Measurements from ENCODE around the gene TMC1.
"Not testable (repeated sequence)": the region's sequence is repeated elsewhere in the genome, so short reads cannot be mapped to it uniquely, and the experiment has no call there.

The TMC1 gene

GRCh38 chr9:72526901-72527800 is 5.7 kb downstream of the TMC1 start:
- DNase-seq: no peak

- no peak for DNase-seq
Observed at GRCh38 chr9:72527801-72528195, 6.4 kb downstream of the TMC1 start.

- no peak for DNase-seq
Observed at GRCh38 chr9:72529531-72529930, 8.1 kb downstream of the TMC1 start.

GRCh38 chr9:72533322-72533721 is 11.9 kb downstream of the TMC1 start:
- DNase-seq: no peak

- no peak for DNase-seq
Observed at GRCh38 chr9:72534931-72535330, 13.5 kb downstream of the TMC1 start.

GRCh38 chr9:72537011-72537545 is 15.7 kb downstream of the TMC1 start:
- DNase-seq: no peak

GRCh38 chr9:72537671-72538070 is 16.3 kb downstream of the TMC1 start:
- DNase-seq: no peak

GRCh38 chr9:72538921-72539702 is 17.7 kb downstream of the TMC1 start:
- no peak for DNase-seq

- no peak for DNase-seq
Observed at GRCh38 chr9:72539824-72540347, 18.5 kb downstream of the TMC1 start.

GRCh38 chr9:72540348-72540873 is 19.0 kb downstream of the TMC1 start:
- DNase-seq: no peak

GRCh38 chr9:72542537-72542833 is 21.1 kb downstream of the TMC1 start:
- DNase-seq: not testable (repeated sequence)

GRCh38 chr9:72542917-72543316 is 21.5 kb downstream of the TMC1 start:
- no peak for DNase-seq

GRCh38 chr9:72551306-72551705 is 29.9 kb downstream of the TMC1 start:
- DNase-seq: no peak

GRCh38 chr9:72552356-72552755 is 30.9 kb downstream of the TMC1 start:
- no peak for DNase-seq

GRCh38 chr9:72554221-72554641 is 32.8 kb downstream of the TMC1 start:
- DNase-seq: no peak

GRCh38 chr9:72557549-72557948 is 36.1 kb downstream of the TMC1 start:
- no peak for DNase-seq

GRCh38 chr9:72560086-72560485 is 38.7 kb downstream of the TMC1 start:
- no peak for DNase-seq

GRCh38 chr9:72563806-72564205 is 42.4 kb downstream of the TMC1 start:
- DNase-seq: no peak

GRCh38 chr9:72564479-72565281 is 43.3 kb downstream of the TMC1 start:
- no peak for DNase-seq

GRCh38 chr9:72565535-72565934 is 44.1 kb downstream of the TMC1 start:
- DNase-seq: no peak

- DNase-seq: no peak
Observed at GRCh38 chr9:72574156-72574810, 52.9 kb downstream of the TMC1 start.

- DNase-seq: no peak
Observed at GRCh38 chr9:72575666-72576065, 54.3 kb downstream of the TMC1 start.
